ENCODE data around the gene FMN2.

DNA sequence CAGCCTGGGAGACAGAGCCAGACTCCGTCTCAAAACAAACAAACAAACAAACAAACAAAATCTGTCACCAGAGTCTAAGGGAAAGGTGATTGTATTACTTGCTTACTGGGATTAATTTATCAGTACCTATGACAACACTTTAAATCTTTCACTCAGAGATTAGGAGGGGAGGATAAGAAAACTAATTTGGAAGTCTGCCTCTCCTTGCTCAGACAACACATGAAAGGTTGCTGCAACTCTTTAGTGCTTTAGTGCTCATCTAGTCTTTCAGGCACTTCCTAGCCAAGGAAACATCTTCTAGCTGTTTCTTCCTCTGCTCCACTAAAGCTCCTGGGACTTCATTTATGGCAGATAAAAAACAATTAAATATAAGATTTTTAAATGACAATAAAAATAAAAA, 7.3 kb upstream of the FMN2 start:
- no peak for TF ChIP-seq ZNF670 (tag by site-specific recombination; IDR thresholded peaks at IDR 0.05; ENCODE audit: low read depth)
- TF ChIP-seq ATF2 (tag by site-specific recombination; IDR thresholded peaks at IDR 0.05; ENCODE audit: low read depth) = no peak
- no peak for TF ChIP-seq CTCF (tag by site-specific recombination; IDR thresholded peaks at IDR 0.05)
- TF ChIP-seq, protein P1, sequence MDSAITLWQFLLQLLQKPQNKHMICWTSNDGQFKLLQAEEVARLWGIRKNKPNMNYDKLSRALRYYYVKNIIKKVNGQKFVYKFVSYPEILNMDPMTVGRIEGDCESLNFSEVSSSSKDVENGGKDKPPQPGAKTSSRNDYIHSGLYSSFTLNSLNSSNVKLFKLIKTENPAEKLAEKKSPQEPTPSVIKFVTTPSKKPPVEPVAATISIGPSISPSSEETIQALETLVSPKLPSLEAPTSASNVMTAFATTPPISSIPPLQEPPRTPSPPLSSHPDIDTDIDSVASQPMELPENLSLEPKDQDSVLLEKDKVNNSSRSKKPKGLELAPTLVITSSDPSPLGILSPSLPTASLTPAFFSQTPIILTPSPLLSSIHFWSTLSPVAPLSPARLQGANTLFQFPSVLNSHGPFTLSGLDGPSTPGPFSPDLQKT (IDR thresholded peaks at IDR 0.05; ENCODE audit: borderline replicate concordance, low read depth, low read length) = no peak
- no peak for TF ChIP-seq ZNF423 (tag by site-specific recombination; IDR thresholded peaks at IDR 0.05)
- TF ChIP-seq ZNF274 (IDR thresholded peaks at IDR 0.05; ENCODE audit: low read length) = no peak
- TF ChIP-seq ZNF274 (tag by site-specific recombination; IDR thresholded peaks at IDR 0.05; ENCODE audit: borderline replicate concordance) = no peak
- no peak for TF ChIP-seq BCL6B (tag by site-specific recombination; IDR thresholded peaks at IDR 0.05)
